Measurements from ENCODE around the gene ZNF776.

- no peak for TF ChIP-seq CTCF (IDR thresholded peaks at IDR 0.05; ENCODE audit: borderline replicate concordance, extremely low read depth, low read length, poor library complexity, severe bottlenecking)
- no peak for TF ChIP-seq EZH2 (IDR thresholded peaks at IDR 0.05; ENCODE audit: borderline replicate concordance, low read depth, low read length, severe bottlenecking)
These were observed 25.7 kb upstream of the ZNF776 start for GRCh38 chr19:57720878-57721277.
